GM18867 (cell line): ENCODE measurements around the gene RHD.
A peak's percentile ranks its signal among the peaks of the same experiment; 100 is the strongest.
"Not testable (repeated sequence)": the region's sequence is repeated elsewhere in the genome, so short reads cannot be mapped to it uniquely, and the experiment has no call there.

Experiments used
- ATAC-seq: cut with Tn5 transposase; IDR thresholded peaks from one replicate; pipeline ENCODE4 v1.9.1; 2021; ENCODE audit warnings: mild to moderate bottlenecking, moderate library complexity; ENCODE audit not compliant: unreplicated experiment

Gene RHD

GRCh38 chr1:25272238-25272637, at the start of gene RHD:
Gene RHD, plus strand, starts transcription at chr1:25272509. Its CDS starts 39 bp downstream, at chr1:25272548.
- ATAC-seq: not testable (repeated sequence)

GRCh38 chr1:25222606-25223005, 49.7 kb upstream of the RHD start:
- no peak for ATAC-seq

- no peak for ATAC-seq
Measured at GRCh38 chr1:25223471-25223870, 48.8 kb upstream of the RHD start.

- ATAC-seq: peak; percentile 69
Measured at GRCh38 chr1:25232027-25232865, 40.1 kb upstream of the RHD start, which contains the start of gene SYF2. Gene SYF2, minus strand, starts transcription at chr1:25232502. Its CDS starts 35 bp downstream, at chr1:25232467.

GRCh38 chr1:25232866-25233784, 39.2 kb upstream of the RHD start:
- ATAC-seq: no peak

- not testable (repeated sequence) for ATAC-seq
Measured at GRCh38 chr1:25235411-25235810, 36.9 kb upstream of the RHD start.

- not testable (repeated sequence) for ATAC-seq
Measured at GRCh38 chr1:25236261-25236660, 36.0 kb upstream of the RHD start.

- ATAC-seq: no peak
Measured at GRCh38 chr1:25238046-25238445, 34.3 kb upstream of the RHD start.

GRCh38 chr1:25239681-25240541, 32.4 kb upstream of the RHD start:
- peak; percentile 73 for ATAC-seq

- ATAC-seq: no peak
Measured at GRCh38 chr1:25243907-25244306, 28.4 kb upstream of the RHD start.

GRCh38 chr1:25245393-25245792, 26.9 kb upstream of the RHD start:
- ATAC-seq: no peak

- peak; percentile 15 for ATAC-seq
Measured at GRCh38 chr1:25245809-25246599, 26.3 kb upstream of the RHD start.

- no peak for ATAC-seq
Measured at GRCh38 chr1:25246600-25247023, 25.7 kb upstream of the RHD start.

- peak; percentile 79 for ATAC-seq
Measured at GRCh38 chr1:25247024-25247828, 25.1 kb upstream of the RHD start, which contains the start of gene RSRP1. Gene RSRP1, minus strand, starts transcription at chr1:25247454. Its CDS starts 491 bp downstream, at chr1:25246963.

- peak; percentile 45 for ATAC-seq
Measured at GRCh38 chr1:25247829-25248754, 24.2 kb upstream of the RHD start.

GRCh38 chr1:25253911-25254310, 18.4 kb upstream of the RHD start:
- ATAC-seq: no peak

- no peak for ATAC-seq
Measured at GRCh38 chr1:25255706-25256577, 16.4 kb upstream of the RHD start.
